Stimulated activated naive CD8-positive, alpha-beta T cell treated with anti-CD3 and anti-CD28 coated beads, Interleukin-15, Interleukin-2, amounts not matched to agents 100 U/mL and 50 U/mL, for 24 hours (primary cell): ENCODE measurements around the gene MED28.

ENCODE experiments used
- ATAC-seq: fragments of 150-1000 bp; cut with Tn5 transposase; one replicate; pipeline ENCODE4 v1.10.0; 2021
- DNase-seq: peaks from one replicate; pipeline ENCODE4 v3.0.0; 2021

MED28 gene

DNA sequence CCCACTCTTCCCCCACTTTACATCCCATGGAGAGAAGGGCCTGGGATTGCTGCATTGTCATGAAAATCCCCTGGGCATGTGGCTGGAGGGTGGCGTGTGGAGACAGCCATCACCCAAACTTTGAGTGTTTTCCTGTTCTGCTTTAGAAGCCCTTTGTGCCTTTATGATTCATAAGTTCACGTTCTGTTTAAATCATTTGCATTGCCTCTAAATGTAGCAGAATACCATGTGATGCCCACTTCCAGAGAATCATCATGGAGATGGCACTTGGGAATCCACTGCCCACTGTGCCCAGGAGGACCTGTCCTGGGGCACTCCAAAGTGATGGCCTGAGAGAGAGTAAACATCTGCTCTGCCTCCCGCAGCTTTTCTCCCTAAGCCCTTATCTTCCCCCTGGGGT lies 52.8 kb downstream of the MED28 start:
- DNase-seq (no peak), ATAC-seq (no peak)

DNA sequence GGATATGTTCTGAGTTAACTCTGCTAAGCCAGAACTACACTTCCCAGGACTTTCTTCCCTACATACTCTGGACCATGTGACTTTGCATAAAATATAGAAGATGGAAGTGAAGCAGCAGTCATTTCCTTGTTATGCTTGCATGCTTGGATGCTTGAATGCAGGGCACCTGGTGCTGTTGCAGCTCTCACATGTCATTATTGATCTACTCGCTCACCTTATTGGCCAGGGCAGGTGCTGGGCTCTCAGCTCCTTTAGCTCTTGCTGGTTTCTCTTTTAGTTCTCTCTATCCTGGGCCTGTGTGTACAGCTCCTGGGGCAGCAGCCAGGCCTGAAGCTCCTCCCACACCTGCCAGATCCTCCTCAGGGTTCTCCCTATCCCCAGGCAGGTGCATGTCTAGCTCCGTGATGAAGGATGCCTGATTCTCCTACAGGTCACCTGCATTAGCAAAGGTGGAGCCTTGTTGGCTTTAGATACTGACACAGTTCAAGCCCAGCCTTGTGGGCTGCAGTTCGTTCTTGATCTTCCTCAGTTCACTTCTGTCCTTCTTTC lies 53.3 kb downstream of the MED28 start:
- no peak for ATAC-seq
- DNase-seq, result no peak

GRCh38 chr4:17670423-17670822 lies 56.0 kb downstream of the MED28 start:
- DNase-seq (no peak), ATAC-seq (no peak)

- ATAC-seq (no peak), DNase-seq (no peak)
Observed at GRCh38 chr4:17680559-17681280, 66.3 kb downstream of the MED28 start.

GRCh38 chr4:17681281-17682221 lies 67.1 kb downstream of the MED28 start:
- DNase-seq (no peak), ATAC-seq (no peak)

DNA sequence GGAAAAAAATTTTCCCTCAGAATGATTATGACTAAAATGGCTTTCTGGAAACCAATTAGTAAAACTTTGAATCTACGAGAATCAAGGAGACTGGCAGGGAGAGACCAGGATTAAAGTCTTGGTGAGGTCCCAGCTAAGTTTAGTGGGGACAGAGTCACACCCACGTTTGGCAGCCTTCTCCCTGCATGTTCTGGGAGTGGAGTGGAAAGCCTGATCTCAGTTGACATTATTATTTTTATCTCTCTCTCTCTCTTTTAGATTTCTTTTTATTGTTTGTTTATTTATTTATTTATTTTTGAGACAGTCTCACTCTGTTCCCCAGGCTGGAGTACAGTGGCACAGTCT lies 67.8 kb downstream of the MED28 start:
- DNase-seq (no peak), ATAC-seq (no peak)
